Neural cell (in vitro differentiated cells): ENCODE data around the gene MYG1. TPM values are rescaled to one million over a fixed set of nuclear protein-coding genes. Genes with fewer than 3 reads are reported as not detected.

Source experiments
- H2AFZ ChIP-seq: fragments of 200-600, 300-800 bp; sonication (generic), shearing (Covaris generic); 2 replicates; pipeline ENCODE4 v1.6.0; 2014; ENCODE audit warnings: low read depth, mild to moderate bottlenecking, antibody characterized with exemption, low read length, moderate library complexity
- H3F3A ChIP-seq: fragments of 200-600 bp; shearing (Covaris generic); 2 replicates; pipeline ENCODE4 v1.6.1; 2016; ENCODE audit warnings: mild to moderate bottlenecking, moderate library complexity, mixed read lengths, antibody characterized with exemption, low read length; ENCODE audit not compliant: insufficient read depth, poor library complexity, severe bottlenecking
- H3K27ac ChIP-seq: fragments of 200-600, 300-800 bp; sonication (generic), shearing (Covaris generic); 2 replicates; pipeline ENCODE4 v1.5.1; 2014; ENCODE audit warnings: mild to moderate bottlenecking, low read length, moderate library complexity
- H3K27me3 ChIP-seq: fragments of 300-800, 200-600 bp; sonication (generic), shearing (Covaris generic); 2 replicates; pipeline ENCODE4 v1.6.0; 2014; ENCODE audit warnings: mild to moderate bottlenecking, low read depth, low read length, moderate library complexity; ENCODE audit not compliant: insufficient read depth
- H3K36me3 ChIP-seq: fragments of 300-800, 200-600 bp; sonication (generic), shearing (Covaris generic); 2 replicates; pipeline ENCODE4 v1.5.1; 2014; ENCODE audit warnings: mild to moderate bottlenecking, antibody characterized with exemption, low read length, moderate library complexity; ENCODE audit not compliant: insufficient read depth
- H3K4me2 ChIP-seq: fragments of 300-800, 200-600 bp; sonication (generic), shearing (Covaris generic); 2 replicates; pipeline ENCODE4 v1.6.0; 2014; ENCODE audit warnings: mild to moderate bottlenecking, low read length
- H3K4me3 ChIP-seq: fragments of 300-800, 200-600 bp; sonication (generic), shearing (Covaris generic); 2 replicates; pipeline ENCODE4 v1.5.1; 2014; ENCODE audit warnings: mild to moderate bottlenecking, low read length, moderate library complexity
- H3K79me2 ChIP-seq: fragments of 200-600 bp; shearing (Covaris generic); replicated peaks from 2 replicates; pipeline ENCODE4 v1.6.0; 2014; ENCODE audit warnings: mild to moderate bottlenecking, low read length, moderate library complexity; ENCODE audit not compliant: insufficient read depth
- H3K9ac ChIP-seq: fragments of 300-800, 200-600 bp; sonication (generic), shearing (Covaris generic); 2 replicates; pipeline ENCODE4 v1.6.1; 2016; ENCODE audit warnings: mild to moderate bottlenecking, low read length, mixed read lengths
- H3K9me2 ChIP-seq: fragments of 200-600 bp; shearing (Covaris generic); 2 replicates; pipeline ENCODE4 v1.6.1; 2016; ENCODE audit warnings: mild to moderate bottlenecking, low read length, mixed read lengths; ENCODE audit not compliant: insufficient read depth
- H3K9me3 ChIP-seq: fragments of 200-600, 300-800 bp; sonication (generic), shearing (Covaris generic); 2 replicates; pipeline ENCODE4 v1.6.1; 2016; ENCODE audit warnings: mild to moderate bottlenecking, mixed run types, low read length, moderate library complexity, mixed read lengths
- H4K20me1 ChIP-seq: fragments of 200-600 bp; shearing (Covaris generic); 2 replicates; pipeline ENCODE4 v1.6.1; 2016; ENCODE audit warnings: mild to moderate bottlenecking, mixed run types; ENCODE audit not compliant: insufficient read depth
- EP300 ChIP-seq: fragments of 450-650 bp; conservative IDR thresholded peaks from 2 replicates; pipeline ENCODE4 v1.6.1; 2014; ENCODE audit warnings: antibody characterized with exemption, mild to moderate bottlenecking, moderate library complexity; ENCODE audit not compliant: poor library complexity, severe bottlenecking
- EZH2 ChIP-seq: fragments of 200-600, 300-800 bp; shearing (Covaris generic), sonication (generic); IDR thresholded peaks from 2 replicates; pipeline ENCODE4 v1.6.1; 2014; ENCODE audit warnings: antibody characterized with exemption, low read length, borderline replicate concordance, mild to moderate bottlenecking; ENCODE audit not compliant: insufficient read depth, poor library complexity, severe bottlenecking
- MXI1 ChIP-seq: fragments of 450-650 bp; conservative IDR thresholded peaks from 2 replicates; pipeline ENCODE4 v1.6.1; 2014; ENCODE audit warnings: antibody characterized with exemption, mild to moderate bottlenecking; ENCODE audit not compliant: poor library complexity, severe bottlenecking
- POLR2AphosphoS5 ChIP-seq: IDR thresholded peaks from 2 replicates; pipeline ENCODE4 v1.6.1; 2012
- RAD21 ChIP-seq: fragments of 450-650 bp; conservative IDR thresholded peaks from 2 replicates; pipeline ENCODE4 v1.6.1; 2014; ENCODE audit warnings: antibody characterized with exemption, mild to moderate bottlenecking, moderate library complexity
- SMC3 ChIP-seq: fragments of 450-650 bp; conservative IDR thresholded peaks from 2 replicates; pipeline ENCODE4 v1.6.1; 2014; ENCODE audit warnings: antibody characterized with exemption, mild to moderate bottlenecking, moderate library complexity; ENCODE audit not compliant: poor library complexity
- TAF1 ChIP-seq: IDR thresholded peaks from 2 replicates; pipeline ENCODE4 v1.6.1; 2012; ENCODE audit warnings: low read depth
- polyA plus RNA-seq: library from polyadenylated mRNA; depleted of rRNA; stranded (reverse); fragments of >200 nt; gene quantifications from 2 replicates; pipeline ENCODE4 v1.2.3, GENCODE V29; 2014
- TF ChIP-seq, protein P1 (sequence below): fragments of 450-650 bp; IDR thresholded peaks from 2 replicates; pipeline ENCODE4 v1.5.1; 2014; ENCODE audit warnings: antibody characterized with exemption, mild to moderate bottlenecking, moderate library complexity; ENCODE audit not compliant: poor library complexity, severe bottlenecking
- TF ChIP-seq, protein P2 (sequence below): IDR thresholded peaks from 2 replicates; pipeline ENCODE4 v1.6.1; 2012; ENCODE audit warnings: borderline replicate concordance

Gene MYG1
- polyA plus RNA-seq, 1 donor from 2014 or later, result 70.5 TPM

- Histone ChIP-seq H2AFZ (no peak overlapping the region), H3K9ac (peak overlapping the region; percentile 78), H3K27ac (peak overlapping the region; percentile 77)
Observed at GRCh38 chr12:53299101-53299453, 418 bp upstream of the MYG1 start.

GRCh38 chr12:53300187-53300586 lies 692 bp downstream of the MYG1 start:
- no peaks in the 10 kb centered on the region for H4K20me1 ChIP-seq
- H3K4me3 ChIP-seq, result peak overlapping the region; percentile 94
- no peaks in the 10 kb centered on the region for H3K36me3 ChIP-seq
- H3K9ac ChIP-seq, result peak overlapping the region; percentile 78
- H3K9me2 ChIP-seq, result no peaks in the 10 kb centered on the region
- H3K27me3 ChIP-seq, result no peaks in the 10 kb centered on the region
- H3K27ac ChIP-seq, result peak overlapping the region; percentile 77
- TF ChIP-seq TAF1 (no peak), POLR2AphosphoS5 (no peak), MXI1 (no peak), EZH2 (no peak)
- TF ChIP-seq, protein P1, sequence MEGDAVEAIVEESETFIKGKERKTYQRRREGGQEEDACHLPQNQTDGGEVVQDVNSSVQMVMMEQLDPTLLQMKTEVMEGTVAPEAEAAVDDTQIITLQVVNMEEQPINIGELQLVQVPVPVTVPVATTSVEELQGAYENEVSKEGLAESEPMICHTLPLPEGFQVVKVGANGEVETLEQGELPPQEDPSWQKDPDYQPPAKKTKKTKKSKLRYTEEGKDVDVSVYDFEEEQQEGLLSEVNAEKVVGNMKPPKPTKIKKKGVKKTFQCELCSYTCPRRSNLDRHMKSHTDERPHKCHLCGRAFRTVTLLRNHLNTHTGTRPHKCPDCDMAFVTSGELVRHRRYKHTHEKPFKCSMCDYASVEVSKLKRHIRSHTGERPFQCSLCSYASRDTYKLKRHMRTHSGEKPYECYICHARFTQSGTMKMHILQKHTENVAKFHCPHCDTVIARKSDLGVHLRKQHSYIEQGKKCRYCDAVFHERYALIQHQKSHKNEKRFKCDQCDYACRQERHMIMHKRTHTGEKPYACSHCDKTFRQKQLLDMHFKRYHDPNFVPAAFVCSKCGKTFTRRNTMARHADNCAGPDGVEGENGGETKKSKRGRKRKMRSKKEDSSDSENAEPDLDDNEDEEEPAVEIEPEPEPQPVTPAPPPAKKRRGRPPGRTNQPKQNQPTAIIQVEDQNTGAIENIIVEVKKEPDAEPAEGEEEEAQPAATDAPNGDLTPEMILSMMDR, result no peak
- H3F3A ChIP-seq, result no peaks in the 10 kb centered on the region
- H3K4me2 ChIP-seq, result peak overlapping the region; percentile 79
- H3K9me3 ChIP-seq, result no peaks in the 10 kb centered on the region
- peaks cover 33% of the 10 kb centered on the region for H3K79me2 ChIP-seq
- H2AFZ ChIP-seq, result peak overlapping the region; percentile 84

More at GRCh38 chr12:53299101-53299453, 418 bp upstream of the MYG1 start:
- Histone ChIP-seq H3K9me3 (no peaks in the 10 kb centered on the region), H4K20me1 (no peaks in the 10 kb centered on the region), H3K79me2 (peaks cover 33% of the 10 kb centered on the region), H3K27me3 (no peaks in the 10 kb centered on the region), H3K4me3 (peak overlapping the region; percentile 94), H3K9me2 (no peaks in the 10 kb centered on the region), H3F3A (peaks cover 3% of the 10 kb centered on the region), H3K36me3 (no peaks in the 10 kb centered on the region), H3K4me2 (no peak overlapping the region)
- TF ChIP-seq, protein P2, sequence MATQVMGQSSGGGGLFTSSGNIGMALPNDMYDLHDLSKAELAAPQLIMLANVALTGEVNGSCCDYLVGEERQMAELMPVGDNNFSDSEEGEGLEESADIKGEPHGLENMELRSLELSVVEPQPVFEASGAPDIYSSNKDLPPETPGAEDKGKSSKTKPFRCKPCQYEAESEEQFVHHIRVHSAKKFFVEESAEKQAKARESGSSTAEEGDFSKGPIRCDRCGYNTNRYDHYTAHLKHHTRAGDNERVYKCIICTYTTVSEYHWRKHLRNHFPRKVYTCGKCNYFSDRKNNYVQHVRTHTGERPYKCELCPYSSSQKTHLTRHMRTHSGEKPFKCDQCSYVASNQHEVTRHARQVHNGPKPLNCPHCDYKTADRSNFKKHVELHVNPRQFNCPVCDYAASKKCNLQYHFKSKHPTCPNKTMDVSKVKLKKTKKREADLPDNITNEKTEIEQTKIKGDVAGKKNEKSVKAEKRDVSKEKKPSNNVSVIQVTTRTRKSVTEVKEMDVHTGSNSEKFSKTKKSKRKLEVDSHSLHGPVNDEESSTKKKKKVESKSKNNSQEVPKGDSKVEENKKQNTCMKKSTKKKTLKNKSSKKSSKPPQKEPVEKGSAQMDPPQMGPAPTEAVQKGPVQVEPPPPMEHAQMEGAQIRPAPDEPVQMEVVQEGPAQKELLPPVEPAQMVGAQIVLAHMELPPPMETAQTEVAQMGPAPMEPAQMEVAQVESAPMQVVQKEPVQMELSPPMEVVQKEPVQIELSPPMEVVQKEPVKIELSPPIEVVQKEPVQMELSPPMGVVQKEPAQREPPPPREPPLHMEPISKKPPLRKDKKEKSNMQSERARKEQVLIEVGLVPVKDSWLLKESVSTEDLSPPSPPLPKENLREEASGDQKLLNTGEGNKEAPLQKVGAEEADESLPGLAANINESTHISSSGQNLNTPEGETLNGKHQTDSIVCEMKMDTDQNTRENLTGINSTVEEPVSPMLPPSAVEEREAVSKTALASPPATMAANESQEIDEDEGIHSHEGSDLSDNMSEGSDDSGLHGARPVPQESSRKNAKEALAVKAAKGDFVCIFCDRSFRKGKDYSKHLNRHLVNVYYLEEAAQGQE, result no peak
- TF ChIP-seq, protein P1, result no peak
- TF ChIP-seq RAD21 (no peak), MXI1 (no peak), SMC3 (no peak), POLR2AphosphoS5 (no peak), EZH2 (no peak), EP300 (no peak), TAF1 (no peak)
